ENCODE measurements around the gene CACNB2. TPM values are rescaled to one million over a fixed set of nuclear protein-coding genes. Genes with fewer than 3 reads are reported as not detected.
A peak's percentile ranks its signal among the peaks of the same experiment; 100 is the strongest.

CACNB2 gene
- total RNA-seq, 1 experiment from 2014 or later: 3.2 TPM

DNA sequence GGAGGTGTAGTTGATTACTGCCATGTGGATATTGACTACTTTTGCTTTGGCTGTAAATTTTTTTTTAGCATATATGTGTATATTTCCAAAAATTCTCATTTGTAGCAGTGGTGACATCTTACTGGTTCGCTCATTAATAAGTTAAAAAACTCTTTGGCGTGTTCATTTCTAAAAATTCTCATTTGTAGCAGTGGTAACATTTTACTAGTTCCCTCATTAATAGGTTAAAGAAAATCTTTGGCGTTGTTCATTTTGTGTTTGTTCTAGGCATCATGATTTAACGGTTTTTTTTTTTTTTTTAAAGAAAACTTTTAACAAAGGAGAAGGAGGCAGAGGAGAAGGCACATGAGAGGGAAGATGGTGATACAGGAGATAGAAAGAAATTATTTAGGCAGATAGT, 45.9 kb upstream of the CACNB2 start:
- DNase-seq (ENCODE audit: low spot score) (no peak), ATAC-seq (no peak)
- ChIA-PET CTCF (no interaction called here), POLR2A (no interaction called here)
- H3K27me3 Mint-ChIP-seq (ENCODE audit: low read depth): no peaks in the 10 kb centered on the region
- H3K4me1 Mint-ChIP-seq: peaks cover 44% of the 10 kb centered on the region
- no peaks in the 10 kb centered on the region for H3K36me3 Mint-ChIP-seq
- H3K4me3 Mint-ChIP-seq: no peak overlapping the region
- TF ChIP-seq NR1H2 (CRISPR knock-in tag; IDR thresholded peaks at IDR 0.05) (no peak), ZNF232 (CRISPR knock-in tag; IDR thresholded peaks at IDR 0.05) (no peak), MXD4 (CRISPR knock-in tag; IDR thresholded peaks at IDR 0.05; ENCODE audit: borderline replicate concordance) (no peak), CREB1 (CRISPR knock-in tag; IDR thresholded peaks at IDR 0.05) (no peak), ZBTB43 (CRISPR knock-in tag; IDR thresholded peaks at IDR 0.05) (no peak), ZNF281 (CRISPR knock-in tag; IDR thresholded peaks at IDR 0.05) (no peak), ZNF671 (CRISPR knock-in tag; IDR thresholded peaks at IDR 0.05) (no peak), HMGA2 (CRISPR knock-in tag; IDR thresholded peaks at IDR 0.05) (no peak), ZBTB21 (CRISPR knock-in tag; IDR thresholded peaks at IDR 0.05; ENCODE audit: borderline replicate concordance) (no peak), ZNF396 (CRISPR knock-in tag; IDR thresholded peaks at IDR 0.05; ENCODE audit: borderline replicate concordance) (no peak)
- TF ChIP-seq, protein P1, sequence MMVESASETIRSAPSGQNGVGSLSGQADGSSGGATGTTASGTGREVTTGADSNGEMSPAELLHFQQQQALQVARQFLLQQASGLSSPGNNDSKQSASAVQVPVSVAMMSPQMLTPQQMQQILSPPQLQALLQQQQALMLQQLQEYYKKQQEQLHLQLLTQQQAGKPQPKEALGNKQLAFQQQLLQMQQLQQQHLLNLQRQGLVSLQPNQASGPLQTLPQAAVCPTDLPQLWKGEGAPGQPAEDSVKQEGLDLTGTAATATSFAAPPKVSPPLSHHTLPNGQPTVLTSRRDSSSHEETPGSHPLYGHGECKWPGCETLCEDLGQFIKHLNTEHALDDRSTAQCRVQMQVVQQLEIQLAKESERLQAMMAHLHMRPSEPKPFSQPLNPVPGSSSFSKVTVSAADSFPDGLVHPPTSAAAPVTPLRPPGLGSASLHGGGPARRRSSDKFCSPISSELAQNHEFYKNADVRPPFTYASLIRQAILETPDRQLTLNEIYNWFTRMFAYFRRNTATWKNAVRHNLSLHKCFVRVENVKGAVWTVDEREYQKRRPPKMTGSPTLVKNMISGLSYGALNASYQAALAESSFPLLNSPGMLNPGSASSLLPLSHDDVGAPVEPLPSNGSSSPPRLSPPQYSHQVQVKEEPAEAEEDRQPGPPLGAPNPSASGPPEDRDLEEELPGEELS (CRISPR knock-in tag; IDR thresholded peaks at IDR 0.05): no peak
- TF ChIP-seq, protein P2, sequence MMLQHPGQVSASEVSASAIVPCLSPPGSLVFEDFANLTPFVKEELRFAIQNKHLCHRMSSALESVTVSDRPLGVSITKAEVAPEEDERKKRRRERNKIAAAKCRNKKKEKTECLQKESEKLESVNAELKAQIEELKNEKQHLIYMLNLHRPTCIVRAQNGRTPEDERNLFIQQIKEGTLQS (CRISPR knock-in tag; conservative IDR thresholded peaks at IDR 0.05): no peak
- TF ChIP-seq, protein P3, sequence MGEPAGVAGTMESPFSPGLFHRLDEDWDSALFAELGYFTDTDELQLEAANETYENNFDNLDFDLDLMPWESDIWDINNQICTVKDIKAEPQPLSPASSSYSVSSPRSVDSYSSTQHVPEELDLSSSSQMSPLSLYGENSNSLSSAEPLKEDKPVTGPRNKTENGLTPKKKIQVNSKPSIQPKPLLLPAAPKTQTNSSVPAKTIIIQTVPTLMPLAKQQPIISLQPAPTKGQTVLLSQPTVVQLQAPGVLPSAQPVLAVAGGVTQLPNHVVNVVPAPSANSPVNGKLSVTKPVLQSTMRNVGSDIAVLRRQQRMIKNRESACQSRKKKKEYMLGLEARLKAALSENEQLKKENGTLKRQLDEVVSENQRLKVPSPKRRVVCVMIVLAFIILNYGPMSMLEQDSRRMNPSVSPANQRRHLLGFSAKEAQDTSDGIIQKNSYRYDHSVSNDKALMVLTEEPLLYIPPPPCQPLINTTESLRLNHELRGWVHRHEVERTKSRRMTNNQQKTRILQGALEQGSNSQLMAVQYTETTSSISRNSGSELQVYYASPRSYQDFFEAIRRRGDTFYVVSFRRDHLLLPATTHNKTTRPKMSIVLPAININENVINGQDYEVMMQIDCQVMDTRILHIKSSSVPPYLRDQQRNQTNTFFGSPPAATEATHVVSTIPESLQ (CRISPR knock-in tag; IDR thresholded peaks at IDR 0.05): no peak
- H3K9me3 Mint-ChIP-seq: peaks cover 5% of the 10 kb centered on the region; the same call in 1 of the 2 replicates
- H3K27ac Mint-ChIP-seq: 0 out of 2 replicates have a peak overlapping the region, but pooled peaks have one; percentile 12

DNA sequence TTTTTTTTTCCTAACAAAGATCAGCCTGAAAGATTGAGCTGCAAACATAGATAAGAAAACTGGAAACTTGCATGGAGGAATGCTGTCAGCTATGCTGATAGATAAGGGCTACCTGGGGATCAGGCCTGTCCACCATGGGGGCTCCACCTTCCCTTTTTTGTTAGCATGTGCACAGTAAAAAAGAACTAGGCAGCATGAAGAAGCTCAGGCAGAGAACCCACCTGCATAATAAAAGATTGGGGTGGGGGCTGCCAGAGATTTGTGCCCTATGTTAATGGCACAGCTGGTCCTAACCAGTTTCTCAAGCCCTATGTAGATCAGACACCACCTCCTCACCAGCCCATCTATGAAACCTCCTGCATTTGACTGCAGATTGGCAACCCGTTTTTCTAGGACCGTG, 45.4 kb upstream of the CACNB2 start:
- Mint-ChIP-seq H3K36me3 (no peaks in the 10 kb centered on the region), H3K4me1 (peaks cover 44% of the 10 kb centered on the region), H3K9me3 (peaks cover 5% of the 10 kb centered on the region; the same call in 1 of the 2 replicates), H3K4me3 (no peak overlapping the region), H3K27ac (0 out of 2 replicates have a peak overlapping the region, but pooled peaks have one; percentile 12), H3K27me3 (ENCODE audit: low read depth) (no peaks in the 10 kb centered on the region)
- peak; percentile 13 for DNase-seq (ENCODE audit: low spot score)
- POLR2A ChIA-PET: no interaction called here
- CTCF ChIA-PET: no interaction called here
- no peak for TF ChIP-seq JUN (CRISPR knock-in tag; IDR thresholded peaks at IDR 0.05)
- TF ChIP-seq, protein P4, sequence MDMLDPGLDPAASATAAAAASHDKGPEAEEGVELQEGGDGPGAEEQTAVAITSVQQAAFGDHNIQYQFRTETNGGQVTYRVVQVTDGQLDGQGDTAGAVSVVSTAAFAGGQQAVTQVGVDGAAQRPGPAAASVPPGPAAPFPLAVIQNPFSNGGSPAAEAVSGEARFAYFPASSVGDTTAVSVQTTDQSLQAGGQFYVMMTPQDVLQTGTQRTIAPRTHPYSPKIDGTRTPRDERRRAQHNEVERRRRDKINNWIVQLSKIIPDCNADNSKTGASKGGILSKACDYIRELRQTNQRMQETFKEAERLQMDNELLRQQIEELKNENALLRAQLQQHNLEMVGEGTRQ (CRISPR knock-in tag; IDR thresholded peaks at IDR 0.05): no peak
- no peak for TF ChIP-seq ZNF423 (CRISPR knock-in tag; IDR thresholded peaks at IDR 0.05)
- no peak for TF ChIP-seq ESRRA (CRISPR knock-in tag; IDR thresholded peaks at IDR 0.05; ENCODE audit: borderline replicate concordance)
- peak; percentile 77 for ATAC-seq
